Erythroblast (primary cell): ENCODE results near the gene LCOR.

ENCODE experiments used
- GATA1 ChIP-seq: IDR thresholded peaks from 2 replicates; pipeline ENCODE4 v1.6.1; 2011; ENCODE audit warnings: low read depth, mild to moderate bottlenecking, control low read depth, low read length, moderate library complexity
- POLR2A ChIP-seq: IDR thresholded peaks from 2 replicates; pipeline ENCODE4 v1.6.1; 2011; ENCODE audit warnings: mild to moderate bottlenecking, low read length

DNA sequence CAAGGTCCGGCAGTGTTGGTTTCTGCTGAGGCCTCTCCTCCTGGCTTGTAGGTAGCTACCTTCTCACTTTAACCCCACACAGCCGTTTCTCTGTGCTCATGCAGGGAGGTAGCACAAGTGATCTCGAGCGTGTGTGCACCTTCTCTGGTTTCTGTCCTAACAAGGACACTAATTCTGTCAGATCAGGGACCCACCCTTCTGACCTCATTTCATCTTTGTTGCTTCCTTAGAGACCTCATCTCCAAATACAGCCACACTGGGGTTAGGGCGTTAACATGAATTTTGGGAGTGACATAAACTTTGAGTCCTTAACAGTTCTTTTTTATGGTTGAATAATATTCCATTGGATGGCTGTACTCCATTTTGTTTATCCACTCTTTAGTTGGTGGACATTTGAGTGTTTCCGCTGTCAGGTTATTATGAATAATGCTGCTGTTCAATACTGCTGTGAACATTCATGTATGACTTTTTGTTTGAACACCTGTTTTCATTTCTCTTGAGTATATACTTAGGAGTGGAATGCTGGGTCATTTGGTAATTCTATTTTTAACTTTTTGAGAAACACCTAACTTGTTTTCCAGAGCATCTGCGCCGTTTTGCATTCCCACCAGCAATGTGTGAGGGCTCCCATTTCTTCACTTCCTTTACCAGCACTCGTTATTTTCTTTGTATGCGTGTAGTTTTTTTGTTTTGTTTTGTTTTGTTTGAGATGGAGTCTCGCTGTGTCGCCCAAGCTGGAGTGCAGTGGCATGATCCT, 57.5 kb downstream of the LCOR start:
- TF ChIP-seq POLR2A, result no peak
- TF ChIP-seq GATA1, result no peak
